C1 segment of cervical spinal cord (tissue), 14 donors: Measurements from ENCODE around the gene SLC39A8.

Experiments used
- DNase-seq, 14 donors: peaks; one replicate each; lab custom pipeline; 2025; lab: John Stamatoyannopoulos, UW

SLC39A8 gene

DNA sequence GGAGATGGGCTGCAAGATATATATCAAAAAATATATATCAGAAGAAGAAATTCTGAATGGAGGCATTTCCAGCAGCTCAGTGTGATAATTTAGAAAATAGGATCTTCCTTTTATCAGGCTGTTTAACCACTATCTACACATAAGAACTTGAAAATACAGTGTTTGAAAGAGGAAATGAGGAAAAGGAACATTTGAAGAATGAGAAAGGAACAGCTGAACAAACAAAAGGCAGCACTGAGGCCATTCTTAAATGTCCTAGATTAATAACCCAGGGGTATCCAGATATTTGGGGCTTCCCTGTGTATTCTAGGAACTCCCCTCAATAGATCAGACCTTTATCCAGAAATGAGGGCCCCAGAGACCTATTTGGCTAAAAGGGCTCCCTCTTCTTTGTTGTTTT, 4.1 kb downstream of the SLC39A8 start:
- DNase-seq = no peak

DNA sequence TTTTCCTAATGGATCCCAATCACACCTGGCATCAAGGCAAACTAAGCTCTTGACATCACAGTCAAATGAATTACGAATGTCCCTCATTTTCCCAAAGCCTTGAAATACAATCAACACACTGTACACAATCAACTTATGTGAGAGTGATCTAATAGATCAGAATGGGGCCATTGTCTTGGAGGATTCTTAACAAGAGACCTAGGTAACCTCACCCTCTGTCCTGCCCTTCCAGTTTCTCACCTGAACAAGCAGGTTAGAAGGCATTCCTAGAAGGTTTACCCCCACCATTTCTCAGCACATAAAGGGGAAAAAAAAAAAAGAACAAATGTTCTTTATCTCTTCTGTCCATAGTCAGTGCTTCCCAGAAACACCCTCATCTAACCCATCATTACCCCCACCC, 6.3 kb downstream of the SLC39A8 start:
- DNase-seq = no peak

DNA sequence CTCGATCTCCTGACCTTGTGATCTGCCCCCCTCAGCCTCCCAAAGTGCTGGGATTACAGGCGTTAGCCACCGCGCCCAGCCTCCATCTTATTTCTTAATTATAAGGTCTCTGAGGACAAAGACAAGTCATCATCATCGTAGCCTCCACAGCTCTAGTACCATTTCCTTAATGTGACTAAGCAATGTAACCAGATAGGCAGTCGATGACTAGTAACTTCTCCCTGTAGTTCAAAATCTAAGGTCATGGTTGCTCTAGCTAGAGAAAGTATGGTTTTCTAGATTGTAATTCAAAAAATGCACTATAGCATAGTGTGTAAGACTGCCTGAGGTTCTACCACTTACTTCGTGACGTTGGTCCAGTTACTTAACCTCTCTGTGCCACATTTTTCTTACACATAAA, 6.9 kb downstream of the SLC39A8 start:
- DNase-seq = no peak

DNA sequence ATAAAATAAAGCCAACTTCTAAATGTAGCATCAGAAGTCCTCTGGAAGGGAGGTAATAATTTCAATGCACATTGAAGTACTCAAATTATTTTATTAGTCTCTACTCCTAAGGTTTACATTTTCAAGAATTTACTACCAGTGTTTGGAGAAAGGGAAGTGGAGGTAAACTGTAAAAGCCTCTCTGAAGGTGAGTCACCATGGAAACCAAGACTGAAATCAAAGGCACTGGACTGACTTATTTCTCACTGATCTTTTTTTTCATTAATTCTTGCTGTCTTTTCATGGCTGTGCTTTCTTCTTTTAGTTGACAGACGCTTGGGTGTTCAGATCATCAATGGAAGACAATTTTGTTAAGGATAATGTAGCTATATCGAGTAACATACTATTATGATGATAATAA, 9.7 kb downstream of the SLC39A8 start:
- no peak for DNase-seq

DNA sequence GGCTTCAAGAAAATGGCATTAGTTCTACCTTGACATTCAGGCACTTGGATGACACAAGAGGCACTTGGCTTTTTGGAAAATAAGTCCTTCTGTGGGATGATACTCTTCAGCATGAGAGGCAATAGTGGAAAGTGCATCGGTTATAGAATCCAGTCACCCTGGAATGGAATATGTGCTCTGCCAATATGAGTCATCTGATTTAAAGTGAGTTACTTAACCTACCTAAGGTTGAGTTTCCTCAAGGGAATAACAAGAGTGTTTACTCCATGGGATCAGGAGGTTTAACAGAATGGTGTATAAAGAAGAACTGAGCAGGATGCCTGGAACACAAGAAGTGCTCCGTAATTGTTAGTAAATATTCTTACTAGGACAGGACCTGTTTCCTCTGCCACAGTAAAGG, 10.7 kb downstream of the SLC39A8 start:
- DNase-seq = no peak

DNA sequence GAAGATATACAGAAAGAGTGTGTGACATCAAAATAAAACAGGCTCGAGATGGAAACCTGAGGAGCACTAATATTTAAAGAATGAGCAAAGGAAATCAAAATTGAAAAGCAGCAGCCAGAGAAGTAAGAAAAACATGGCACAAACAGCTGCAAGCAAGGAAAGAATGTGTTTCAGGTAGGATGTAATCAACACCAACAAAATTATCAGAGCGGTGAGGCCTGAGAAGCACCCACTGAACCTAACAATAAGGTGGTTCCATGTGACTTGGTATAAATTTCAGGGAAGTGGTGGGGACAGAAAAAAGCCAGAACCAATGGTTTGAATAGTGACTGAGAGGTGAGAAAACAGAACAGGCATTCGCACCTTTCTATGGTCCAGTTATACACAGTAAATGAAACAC, 11.5 kb downstream of the SLC39A8 start:
- DNase-seq = no peak

DNA sequence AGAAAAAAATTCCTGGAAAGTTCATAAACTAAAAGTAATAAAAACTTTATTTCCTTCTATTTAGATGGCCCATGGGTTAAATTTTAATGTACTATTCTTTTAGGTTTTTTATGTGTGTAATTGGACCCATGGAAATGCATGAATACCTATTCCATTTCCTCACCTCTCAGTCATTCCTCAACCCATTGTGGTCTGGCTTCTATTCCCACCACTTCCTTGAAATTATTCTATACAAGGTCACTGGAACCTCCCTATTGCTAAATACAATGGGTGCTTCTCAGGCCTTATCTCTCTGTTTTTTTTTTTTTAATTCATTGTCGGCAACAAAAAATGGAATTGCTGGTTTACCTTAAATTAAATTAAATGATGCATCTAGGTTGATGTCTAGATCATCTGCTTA, 17.2 kb downstream of the SLC39A8 start:
- DNase-seq = no peak

DNA sequence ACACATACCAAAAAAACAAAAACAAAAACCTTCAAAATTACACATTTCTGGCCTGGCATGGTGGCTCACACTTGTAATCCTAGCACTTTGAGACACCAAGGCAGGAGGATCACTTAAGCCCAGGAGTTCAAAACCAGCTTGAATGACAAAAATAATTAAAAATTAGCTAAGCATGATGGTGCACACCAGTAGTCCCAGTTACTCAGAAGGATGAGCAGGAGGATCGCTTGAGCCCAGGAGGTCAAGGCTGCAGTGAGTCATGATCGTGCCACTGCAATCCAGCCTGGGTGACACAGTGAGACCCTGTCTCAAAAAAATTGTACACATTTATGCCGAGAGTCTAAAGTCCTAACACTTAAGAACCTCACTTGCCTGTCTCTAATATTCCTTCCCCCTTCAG, 18.3 kb downstream of the SLC39A8 start:
- no peak for DNase-seq

DNA sequence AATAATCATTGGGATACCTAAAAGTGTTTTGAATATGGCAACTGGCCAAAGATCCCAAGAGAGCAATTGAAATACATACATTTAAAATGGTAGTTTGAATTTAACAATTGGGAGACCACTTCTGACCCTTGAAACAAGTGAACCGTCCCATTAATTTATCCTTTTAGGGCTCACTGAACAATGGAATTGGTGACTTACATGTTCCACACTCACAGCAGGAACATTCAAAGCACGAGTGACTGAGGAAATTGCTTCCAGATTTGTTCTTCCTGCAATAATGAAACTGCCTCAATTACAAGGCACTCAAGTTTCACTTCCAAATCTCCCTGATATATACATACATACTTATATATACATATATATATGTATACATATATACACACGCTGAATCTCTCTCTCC, 20.6 kb downstream of the SLC39A8 start:
- DNase-seq = no peak

DNA sequence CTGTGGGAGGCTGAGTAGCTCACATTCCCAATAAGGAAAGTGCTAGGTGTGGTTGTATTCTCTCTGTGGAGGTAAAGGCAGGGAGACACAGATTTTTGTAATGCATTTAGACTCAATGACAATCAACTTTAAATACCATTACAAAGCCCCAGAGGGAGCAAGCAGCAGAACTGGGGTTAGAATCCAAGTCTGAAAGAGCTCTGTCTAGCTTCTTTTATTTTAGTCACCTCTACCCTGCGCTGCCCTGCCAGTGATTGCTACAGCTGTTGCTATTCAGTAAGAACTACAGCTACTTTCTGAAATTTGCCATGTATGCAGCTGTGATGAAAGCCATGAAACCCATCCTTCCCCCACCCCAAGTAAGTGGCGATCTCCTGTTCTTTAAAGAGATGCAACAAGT, 22.5 kb downstream of the SLC39A8 start:
- DNase-seq = no peak

DNA sequence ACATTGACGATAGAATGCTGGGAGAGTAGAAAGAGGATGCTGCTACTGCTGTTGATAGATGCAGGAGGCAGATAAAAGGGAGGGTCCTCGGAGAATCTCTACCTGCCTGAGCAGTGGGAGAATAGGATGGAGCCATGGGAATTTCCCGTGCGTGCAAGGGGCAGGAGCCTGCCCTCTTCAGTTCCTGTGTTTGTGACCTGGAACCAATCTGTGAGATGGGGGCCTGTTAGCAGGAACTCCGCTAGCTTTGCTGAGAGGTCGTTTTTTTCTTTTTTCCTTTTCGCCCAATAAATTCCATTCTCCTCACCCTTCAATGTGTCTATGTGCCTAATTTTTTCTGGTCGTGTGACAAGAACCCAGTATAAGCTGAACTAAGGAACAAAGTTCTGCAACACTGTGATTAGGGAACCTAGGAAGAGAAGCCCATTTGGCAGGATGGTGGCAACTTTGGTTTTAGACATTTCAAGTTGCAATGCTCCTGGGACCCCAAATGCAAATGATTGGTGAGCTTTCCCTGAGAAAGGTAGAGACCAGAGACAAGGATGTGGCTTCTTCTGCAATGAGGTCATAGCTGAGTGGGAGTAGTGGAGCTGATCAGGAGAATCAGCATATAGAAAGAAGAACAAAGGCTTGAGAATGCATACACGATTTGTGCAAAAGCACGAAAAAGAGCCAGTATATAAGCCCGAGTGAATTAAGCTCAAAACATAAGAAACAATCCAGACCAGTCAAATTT, 23.9 kb downstream of the SLC39A8 start:
- DNase-seq = no peak

DNA sequence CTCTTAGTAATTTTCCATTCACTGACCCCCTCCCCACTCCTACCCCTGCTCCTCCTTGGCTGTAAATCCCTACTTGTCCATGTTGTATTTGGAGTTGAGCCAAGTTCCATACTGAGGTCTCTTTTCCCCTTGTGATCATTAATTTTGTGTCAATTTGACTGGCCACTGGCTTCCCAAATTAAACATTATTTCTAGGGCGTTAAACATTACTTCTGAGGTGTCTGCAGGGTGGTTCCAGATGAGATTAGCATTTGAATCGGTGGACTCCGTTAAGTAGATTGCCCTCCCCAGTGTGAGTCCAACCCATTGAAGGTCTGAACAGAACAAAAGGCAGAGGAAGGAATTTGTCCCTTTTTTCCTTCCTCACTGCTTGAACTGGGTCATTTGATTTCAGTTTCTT, 25.7 kb downstream of the SLC39A8 start:
- DNase-seq = no peak

DNA sequence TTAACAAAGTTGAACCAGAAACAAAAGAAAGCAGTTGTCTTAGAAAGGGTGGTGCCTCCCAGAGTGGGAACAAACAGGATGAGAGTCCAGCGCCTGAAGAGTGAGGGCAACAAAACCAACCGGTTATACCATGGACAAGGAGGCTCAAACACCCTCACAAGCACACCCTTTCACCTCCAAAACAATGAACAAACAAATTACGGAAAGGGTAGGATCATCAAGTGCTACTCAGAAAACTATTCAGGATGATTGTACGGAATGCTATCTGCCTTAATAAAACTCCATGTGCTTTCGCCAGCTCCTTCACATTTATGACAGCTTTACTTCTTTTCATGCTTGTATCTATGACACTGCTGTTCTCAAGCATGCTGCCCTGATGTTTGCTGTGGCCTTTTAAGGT, 26.8 kb downstream of the SLC39A8 start:
- DNase-seq = no peak

DNA sequence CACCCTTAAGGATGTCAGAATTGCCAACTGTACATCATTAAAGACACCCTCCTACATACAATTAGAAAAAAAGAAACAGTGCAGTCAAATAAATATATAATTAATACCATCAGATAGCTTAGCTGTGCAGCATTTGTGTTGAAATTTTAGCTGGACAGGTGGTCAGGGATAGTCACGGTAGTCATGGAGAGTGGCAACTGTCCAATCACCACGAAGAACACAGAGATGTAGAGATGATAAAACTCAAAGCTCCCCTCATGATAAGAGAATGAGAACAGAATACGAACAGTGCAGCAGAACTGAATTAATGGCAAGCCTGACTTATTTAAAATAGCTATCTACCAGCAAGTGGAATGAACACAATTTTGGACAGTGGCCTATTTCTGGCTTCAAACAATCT, 27.2 kb downstream of the SLC39A8 start:
- DNase-seq = no peak

DNA sequence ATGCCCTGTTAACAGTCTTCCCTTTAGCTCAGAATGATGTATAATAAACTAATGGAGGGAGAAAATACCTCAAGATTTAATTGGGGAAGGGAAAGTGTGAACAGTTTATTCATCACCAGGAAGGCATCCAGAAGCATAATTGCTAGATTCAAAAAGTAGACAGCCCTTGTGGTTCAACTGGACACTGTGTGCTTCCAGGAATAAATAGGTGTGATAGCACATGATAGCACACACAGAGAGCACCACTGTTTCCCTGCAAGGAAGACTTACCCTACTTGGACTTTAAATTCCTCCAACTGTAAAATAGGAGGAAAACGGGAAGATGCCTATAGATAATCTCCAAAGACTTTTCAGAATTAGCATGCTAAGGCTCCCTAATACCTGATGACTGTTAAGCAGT, 27.8 kb downstream of the SLC39A8 start:
- no peak for DNase-seq

DNA sequence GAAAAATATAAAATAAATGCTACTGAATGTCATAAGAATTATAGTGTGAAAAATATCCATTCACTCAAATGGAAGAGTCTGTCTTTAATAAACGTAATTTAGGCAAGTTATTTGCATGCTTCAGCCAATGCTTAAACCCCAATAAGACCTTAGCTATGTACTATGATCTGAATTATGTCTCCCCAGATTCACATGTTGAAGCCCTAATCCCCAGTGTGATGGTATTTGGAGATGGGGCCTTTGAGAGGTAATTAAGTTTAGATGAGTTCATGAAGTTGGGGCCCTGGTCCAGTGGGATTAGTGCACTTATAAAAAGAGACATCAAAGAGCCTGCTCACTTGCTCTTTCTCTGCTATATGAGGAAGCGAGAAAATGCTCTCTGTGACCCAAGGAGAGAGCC, 28.7 kb downstream of the SLC39A8 start:
- no peak for DNase-seq

DNA sequence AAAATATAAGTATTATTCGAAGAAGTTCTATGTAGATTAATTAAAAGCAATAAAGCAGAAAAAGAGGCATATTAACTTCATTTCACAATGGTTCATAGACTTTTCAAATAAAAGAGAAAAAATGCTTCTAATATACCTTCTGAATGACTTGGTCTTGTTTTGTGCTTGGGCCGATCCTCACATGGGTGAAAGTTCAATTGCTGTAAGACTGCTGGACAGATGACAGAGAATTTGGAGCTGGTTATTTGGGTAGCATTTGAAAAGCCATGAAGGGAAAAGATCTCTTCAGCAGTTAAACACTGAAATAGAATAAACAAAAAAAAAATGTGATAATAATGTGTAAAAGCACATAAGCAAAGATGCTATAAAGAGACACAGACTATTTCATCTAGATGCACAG, 29.8 kb downstream of the SLC39A8 start:
- no peak for DNase-seq

DNA sequence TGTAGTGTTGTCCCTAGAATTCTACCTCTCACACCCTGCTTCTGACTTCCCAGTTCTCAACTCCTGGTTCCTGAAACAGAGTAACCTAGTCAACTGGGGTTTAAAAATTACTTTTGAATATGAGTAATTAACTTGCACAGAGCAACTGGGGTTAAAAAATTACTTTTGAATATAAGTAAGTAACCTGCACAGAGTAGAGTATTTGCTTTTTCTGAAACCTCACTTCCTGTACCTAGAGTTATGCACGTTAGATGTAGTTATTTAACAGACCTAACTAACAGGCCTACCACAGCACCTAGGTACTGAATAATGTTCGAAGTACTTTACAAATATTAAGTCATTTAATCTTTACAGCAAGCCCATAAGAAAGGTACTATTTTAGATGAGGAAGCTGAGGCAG, 32.9 kb downstream of the SLC39A8 start:
- DNase-seq = no peak

DNA sequence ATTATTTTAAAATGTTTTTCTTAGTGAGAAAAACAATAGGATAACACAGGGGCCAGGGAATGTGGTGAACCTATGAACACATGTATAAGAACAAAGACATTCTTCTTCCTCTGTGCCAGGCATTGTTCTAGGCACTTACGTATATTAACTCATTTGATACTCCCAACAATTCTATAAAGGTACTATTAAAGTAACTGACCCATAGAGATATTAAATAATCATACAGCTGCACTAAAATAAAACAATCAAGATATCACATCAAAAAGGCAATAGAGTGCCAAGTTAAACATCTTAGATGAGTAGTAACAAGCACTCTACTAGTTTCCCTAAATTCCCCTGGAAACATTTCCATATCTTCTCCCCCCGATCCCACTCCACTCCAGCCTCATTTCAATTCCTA, 33.4 kb downstream of the SLC39A8 start:
- DNase-seq = no peak

DNA sequence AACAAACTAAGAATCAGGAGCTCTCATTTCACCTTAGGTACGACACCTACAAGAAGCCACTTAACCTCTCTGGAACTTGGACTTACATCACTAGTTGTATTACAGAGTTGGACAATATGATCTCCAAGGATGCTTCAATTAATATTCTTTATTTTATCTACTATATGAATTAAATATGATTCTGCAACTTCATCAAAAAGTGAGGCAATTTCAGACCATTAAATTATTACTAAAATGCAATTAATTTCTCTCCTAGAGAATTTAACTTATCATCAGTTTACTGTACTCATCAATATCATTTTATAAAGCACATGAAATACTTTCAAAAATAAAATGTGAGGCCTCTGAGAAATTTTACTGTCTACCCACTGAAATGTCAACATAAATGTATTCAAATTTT, 33.9 kb downstream of the SLC39A8 start:
- DNase-seq = no peak

DNA sequence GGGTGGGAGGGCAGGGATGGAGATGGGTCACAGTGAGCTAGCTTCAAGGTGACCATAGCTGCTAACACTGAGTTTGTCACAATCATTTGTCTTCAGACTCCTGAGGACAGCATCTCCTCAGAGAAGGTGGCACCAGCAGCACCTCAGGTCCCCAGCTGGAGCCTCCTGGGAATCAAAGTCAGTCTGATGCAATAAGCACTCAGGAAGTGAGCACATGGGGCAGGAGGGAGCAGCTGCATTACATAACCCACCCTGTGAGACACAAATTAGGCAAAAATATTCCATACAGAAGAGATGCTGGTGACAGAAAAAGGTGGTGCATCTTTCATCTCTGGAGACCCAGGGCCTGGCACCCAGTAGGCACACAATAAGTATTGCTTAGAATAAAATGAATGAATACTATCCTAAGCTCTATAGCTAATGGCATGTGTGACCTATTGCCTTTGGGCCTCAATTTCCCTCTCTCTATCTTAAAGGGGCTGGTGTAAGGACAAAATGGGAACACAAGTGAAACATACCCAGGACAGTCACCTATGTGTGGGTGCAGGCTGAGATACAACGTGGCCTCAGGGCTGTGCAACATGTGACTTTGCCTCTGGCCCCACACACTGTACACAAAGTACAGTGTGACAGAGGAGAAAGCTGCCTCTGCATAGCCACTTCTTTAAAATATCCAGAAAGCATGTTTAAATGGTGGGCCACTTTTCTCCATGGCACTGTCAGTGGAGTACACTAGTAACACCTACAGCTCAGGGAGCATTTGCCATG, 37.1 kb downstream of the SLC39A8 start:
- DNase-seq = no peak

DNA sequence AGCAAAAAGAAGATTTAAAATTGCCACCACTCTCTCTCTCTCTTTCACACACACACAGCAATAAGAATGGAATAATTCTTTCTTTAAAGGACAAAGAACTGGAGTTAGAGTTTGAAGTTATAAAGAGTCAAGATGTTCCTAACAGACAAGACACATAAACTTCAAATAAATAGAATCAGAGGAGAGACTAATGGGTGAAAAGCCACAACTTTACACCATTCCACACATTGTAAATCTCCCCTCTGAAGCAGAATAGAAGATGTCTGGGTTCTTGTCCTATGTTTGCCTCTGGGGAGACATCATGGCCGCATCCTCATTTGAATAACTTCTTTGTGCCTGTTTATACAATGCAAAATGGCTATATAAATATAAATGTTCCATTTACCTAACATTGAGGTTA, 39.6 kb downstream of the SLC39A8 start:
- no peak for DNase-seq

DNA sequence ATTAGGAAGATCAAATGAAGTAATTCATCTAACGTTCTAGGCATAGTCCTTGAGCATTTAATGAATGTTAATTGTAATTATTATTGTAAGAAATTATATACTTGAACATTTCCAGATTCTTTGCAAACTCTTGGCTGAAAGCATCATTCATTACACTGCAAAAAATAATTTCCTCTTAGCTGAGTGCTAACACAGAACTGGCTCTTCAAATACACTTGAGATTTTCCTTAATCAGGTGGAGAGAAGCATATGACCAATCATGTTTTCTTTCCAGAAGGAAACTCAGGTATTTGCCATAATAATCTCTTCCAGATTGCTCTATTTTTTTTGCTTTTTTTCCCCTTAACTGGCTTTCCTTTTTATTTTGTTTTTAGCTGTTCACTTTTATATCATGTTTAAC, 42.5 kb downstream of the SLC39A8 start:
- no peak for DNase-seq

DNA sequence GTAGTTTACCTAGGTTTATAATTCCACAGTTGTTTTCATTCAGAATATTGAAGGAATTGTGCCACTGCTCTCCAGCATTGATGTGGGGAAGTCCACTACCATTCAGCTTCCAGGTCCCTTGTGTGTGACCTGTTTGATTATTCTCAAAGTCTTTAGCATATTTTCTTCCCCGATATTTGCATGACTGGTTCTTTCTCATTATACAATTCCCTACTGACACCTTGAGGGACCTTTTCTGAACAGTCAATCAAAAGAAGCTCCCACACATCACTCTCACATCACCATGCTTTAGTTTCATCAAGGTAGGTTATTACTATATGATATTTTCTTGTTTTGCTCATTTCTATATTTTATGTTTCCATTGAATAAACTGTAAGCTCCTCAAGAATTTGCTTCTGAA, 44.1 kb downstream of the SLC39A8 start:
- no peak for DNase-seq
